ENCODE measurements around the gene NFKB2. TPM values are rescaled to one million over a fixed set of nuclear protein-coding genes. Genes with fewer than 3 reads are reported as not detected.
A peak's percentile ranks its signal among the peaks of the same experiment; 100 is the strongest.

The NFKB2 gene
- polyA plus RNA-seq, 1 donor: 22.7 TPM

DNA sequence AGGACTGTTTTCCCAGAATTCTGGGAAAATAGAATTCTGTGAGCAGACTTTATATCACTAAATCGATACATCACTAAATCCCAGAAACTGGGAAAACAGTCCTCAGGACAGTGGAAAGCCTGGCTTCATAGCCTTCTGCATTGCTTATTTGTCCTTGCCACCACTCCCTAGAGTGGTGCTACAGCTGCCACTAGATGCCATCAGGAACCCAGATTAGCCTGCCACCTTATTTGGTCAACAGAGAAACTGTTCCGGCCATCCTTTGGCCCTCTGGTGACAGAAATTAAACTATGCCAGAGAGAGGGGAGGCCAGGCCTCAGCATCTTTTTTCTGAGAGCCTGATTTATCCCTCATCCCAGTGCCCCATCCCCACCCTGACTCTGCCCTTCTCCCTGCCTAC, 19.6 kb upstream of the NFKB2 start:
- Histone ChIP-seq H3K27ac (ENCODE audit: low read length) (no peak overlapping the region), H3K4me3 (ENCODE audit: low read length) (no peak overlapping the region), H3K36me3 (ENCODE audit: control insufficient read depth, insufficient read depth, low read length) (peaks cover 79% of the 10 kb centered on the region), H3K9me3 (ENCODE audit: control insufficient read depth, low read depth, low read length) (peaks cover 1% of the 10 kb centered on the region), H3K27me3 (ENCODE audit: control insufficient read depth, insufficient read depth, low read length) (no peaks in the 10 kb centered on the region), H3K4me1 (ENCODE audit: control insufficient read depth, insufficient read depth, low read length) (no peaks in the 10 kb centered on the region)
- no CpG with 5 or more reads among the region's 2 CpGs for WGBS (ENCODE audit: insufficient coverage, low lambda C conversion rate)
- DNase-seq: no peak

- Histone ChIP-seq H3K4me3 (ENCODE audit: low read length) (no peak overlapping the region), H3K4me1 (ENCODE audit: control insufficient read depth, insufficient read depth, low read length) (no peaks in the 10 kb centered on the region), H3K27ac (ENCODE audit: low read length) (no peak overlapping the region), H3K36me3 (ENCODE audit: control insufficient read depth, insufficient read depth, low read length) (peaks cover 80% of the 10 kb centered on the region), H3K9me3 (ENCODE audit: control insufficient read depth, low read depth, low read length) (no peaks in the 10 kb centered on the region), H3K27me3 (ENCODE audit: control insufficient read depth, insufficient read depth, low read length) (no peaks in the 10 kb centered on the region)
- no CpG with 5 or more reads among the region's 12 CpGs for WGBS (ENCODE audit: insufficient coverage, low lambda C conversion rate)
- no peak for DNase-seq
Measured at GRCh38 chr10:102376901-102377300, 18.6 kb upstream of the NFKB2 start.

DNA sequence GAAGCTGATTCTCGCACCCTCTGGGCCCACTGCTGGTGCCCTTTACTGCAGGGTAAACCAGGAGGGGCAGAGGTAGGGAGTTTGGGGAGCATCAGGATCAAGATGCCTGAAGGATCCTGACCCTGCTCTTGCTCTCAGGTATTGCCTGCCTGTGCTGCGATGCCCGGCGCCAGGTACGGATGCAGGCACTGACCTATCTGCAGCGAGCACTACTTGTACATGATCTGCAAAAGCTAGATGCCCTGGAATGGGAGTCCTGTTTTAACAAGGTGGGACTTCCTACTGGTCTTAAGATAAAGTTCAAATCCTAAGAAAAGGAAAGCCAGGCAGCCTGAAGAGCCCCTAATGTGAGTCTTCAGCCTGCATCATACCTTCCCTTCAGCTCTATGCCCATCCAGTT, 16.1 kb upstream of the NFKB2 start:
- WGBS (ENCODE audit: insufficient coverage, low lambda C conversion rate): no CpG with 5 or more reads among the region's 6 CpGs
- Histone ChIP-seq H3K4me1 (ENCODE audit: control insufficient read depth, insufficient read depth, low read length) (no peaks in the 10 kb centered on the region), H3K4me3 (ENCODE audit: low read length) (no peak overlapping the region), H3K27ac (ENCODE audit: low read length) (no peak overlapping the region), H3K27me3 (ENCODE audit: control insufficient read depth, insufficient read depth, low read length) (no peaks in the 10 kb centered on the region), H3K9me3 (ENCODE audit: control insufficient read depth, low read depth, low read length) (no peaks in the 10 kb centered on the region), H3K36me3 (ENCODE audit: control insufficient read depth, insufficient read depth, low read length) (peaks cover 77% of the 10 kb centered on the region)
- no peak for DNase-seq

DNA sequence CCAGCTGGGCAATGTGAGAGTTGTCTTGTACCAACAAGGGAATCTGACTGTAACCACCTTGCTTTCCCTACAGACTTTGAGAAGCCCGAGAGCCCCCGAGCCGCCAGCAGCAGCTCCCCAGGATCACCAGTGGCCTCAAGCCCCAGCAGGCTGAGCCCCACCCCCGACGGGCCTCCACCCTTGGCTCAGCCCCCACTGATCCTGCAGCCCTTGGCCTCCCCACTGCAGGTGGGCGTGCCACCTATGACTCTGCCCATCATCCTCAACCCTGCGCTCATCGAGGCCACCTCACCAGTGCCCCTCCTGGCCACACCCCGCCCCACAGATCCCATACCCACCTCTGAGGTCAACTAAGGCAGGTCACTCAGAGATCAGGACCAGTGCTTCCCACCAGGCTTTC, 13.5 kb upstream of the NFKB2 start:
- H3K27ac ChIP-seq (ENCODE audit: low read length): no peak overlapping the region
- no peak overlapping the region for H3K4me3 ChIP-seq (ENCODE audit: low read length)
- no CpG with 5 or more reads among the region's 9 CpGs for WGBS (ENCODE audit: insufficient coverage, low lambda C conversion rate)
- no peaks in the 10 kb centered on the region for H3K4me1 ChIP-seq (ENCODE audit: control insufficient read depth, insufficient read depth, low read length)
- no peaks in the 10 kb centered on the region for H3K9me3 ChIP-seq (ENCODE audit: control insufficient read depth, low read depth, low read length)
- no peak for DNase-seq
- peaks cover 57% of the 10 kb centered on the region for H3K36me3 ChIP-seq (ENCODE audit: control insufficient read depth, insufficient read depth, low read length)
- no peaks in the 10 kb centered on the region for H3K27me3 ChIP-seq (ENCODE audit: control insufficient read depth, insufficient read depth, low read length)

- no peaks in the 10 kb centered on the region for H3K27me3 ChIP-seq (ENCODE audit: control insufficient read depth, insufficient read depth, low read length)
- peaks cover 53% of the 10 kb centered on the region for H3K36me3 ChIP-seq (ENCODE audit: control insufficient read depth, insufficient read depth, low read length)
- H3K27ac ChIP-seq (ENCODE audit: low read length): no peak overlapping the region
- no peaks in the 10 kb centered on the region for H3K4me1 ChIP-seq (ENCODE audit: control insufficient read depth, insufficient read depth, low read length)
- WGBS (ENCODE audit: insufficient coverage, low lambda C conversion rate): no CpG with 5 or more reads among the region's 8 CpGs
- DNase-seq: no peak
- H3K9me3 ChIP-seq (ENCODE audit: control insufficient read depth, low read depth, low read length): no peaks in the 10 kb centered on the region
- no peak overlapping the region for H3K4me3 ChIP-seq (ENCODE audit: low read length)
Measured at GRCh38 chr10:102382871-102383270, 12.6 kb upstream of the NFKB2 start.

DNA sequence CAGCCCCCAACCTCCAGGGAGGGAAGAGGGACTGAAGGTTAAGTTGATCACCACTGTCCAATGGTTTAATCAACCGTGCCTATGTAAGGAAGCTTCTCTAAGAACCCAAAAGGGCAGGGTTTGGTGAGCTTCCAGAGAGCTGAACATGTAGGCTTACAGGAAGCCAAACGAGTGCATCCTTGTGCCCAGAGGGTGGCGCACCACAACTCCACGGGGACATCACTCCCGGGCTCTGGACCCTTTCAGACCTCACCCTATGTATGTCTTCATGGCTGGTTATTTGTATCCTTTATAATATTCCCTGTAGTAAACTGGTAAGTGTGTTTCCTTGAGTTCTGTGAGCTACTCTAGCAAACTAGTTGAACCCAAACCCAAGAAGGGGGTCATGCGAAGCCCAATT, 11.5 kb upstream of the NFKB2 start:
- Histone ChIP-seq H3K4me1 (ENCODE audit: control insufficient read depth, insufficient read depth, low read length) (no peaks in the 10 kb centered on the region), H3K9me3 (ENCODE audit: control insufficient read depth, low read depth, low read length) (no peaks in the 10 kb centered on the region), H3K27me3 (ENCODE audit: control insufficient read depth, insufficient read depth, low read length) (peaks cover 1% of the 10 kb centered on the region), H3K36me3 (ENCODE audit: control insufficient read depth, insufficient read depth, low read length) (peaks cover 44% of the 10 kb centered on the region), H3K27ac (ENCODE audit: low read length) (no peak overlapping the region), H3K4me3 (ENCODE audit: low read length) (no peak overlapping the region)
- DNase-seq: no peak
- 100% methylated on average over 1 of the region's 6 CpGs for WGBS (ENCODE audit: insufficient coverage, low lambda C conversion rate)

GRCh38 chr10:102384606-102385429, 10.7 kb upstream of the NFKB2 start:
- WGBS (ENCODE audit: insufficient coverage, low lambda C conversion rate): 80% methylated on average over 1 of the region's 4 CpGs
- H3K36me3 ChIP-seq (ENCODE audit: control insufficient read depth, insufficient read depth, low read length): peaks cover 36% of the 10 kb centered on the region
- H3K27ac ChIP-seq (ENCODE audit: low read length): no peak overlapping the region
- H3K4me1 ChIP-seq (ENCODE audit: control insufficient read depth, insufficient read depth, low read length): no peaks in the 10 kb centered on the region
- H3K4me3 ChIP-seq (ENCODE audit: low read length): no peak overlapping the region
- no peak for DNase-seq
- no peaks in the 10 kb centered on the region for H3K9me3 ChIP-seq (ENCODE audit: control insufficient read depth, low read depth, low read length)
- peaks cover 3% of the 10 kb centered on the region for H3K27me3 ChIP-seq (ENCODE audit: control insufficient read depth, insufficient read depth, low read length)

DNA sequence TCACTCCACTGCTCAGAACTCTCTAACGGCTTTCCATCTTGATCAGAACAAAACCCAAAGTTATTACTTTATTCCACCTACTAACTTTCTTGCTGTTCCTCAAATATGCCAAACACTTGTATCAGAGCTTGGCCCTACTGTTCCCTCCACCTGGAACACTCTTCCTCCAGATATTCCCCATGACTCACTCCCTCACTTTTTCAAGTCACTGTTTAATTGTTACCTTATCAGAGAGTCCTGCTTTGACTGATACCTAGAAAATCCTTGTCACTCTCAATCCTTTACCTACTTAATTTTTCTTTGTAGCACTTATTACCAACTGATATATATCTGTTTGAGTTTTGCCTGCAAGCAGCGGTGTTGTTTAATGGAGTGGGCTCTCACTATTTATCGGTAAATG, 5.6 kb upstream of the NFKB2 start:
- H3K4me3 ChIP-seq (ENCODE audit: low read length): no peak overlapping the region
- peaks cover 7% of the 10 kb centered on the region for H3K4me1 ChIP-seq (ENCODE audit: control insufficient read depth, insufficient read depth, low read length)
- peaks cover 6% of the 10 kb centered on the region for H3K27me3 ChIP-seq (ENCODE audit: control insufficient read depth, insufficient read depth, low read length)
- 100% methylated on average over 2 of the region's 3 CpGs for WGBS (ENCODE audit: insufficient coverage, low lambda C conversion rate)
- H3K36me3 ChIP-seq (ENCODE audit: control insufficient read depth, insufficient read depth, low read length): no peaks in the 10 kb centered on the region
- H3K27ac ChIP-seq (ENCODE audit: low read length): no peak overlapping the region
- DNase-seq: no peak
- no peaks in the 10 kb centered on the region for H3K9me3 ChIP-seq (ENCODE audit: control insufficient read depth, low read depth, low read length)

DNA sequence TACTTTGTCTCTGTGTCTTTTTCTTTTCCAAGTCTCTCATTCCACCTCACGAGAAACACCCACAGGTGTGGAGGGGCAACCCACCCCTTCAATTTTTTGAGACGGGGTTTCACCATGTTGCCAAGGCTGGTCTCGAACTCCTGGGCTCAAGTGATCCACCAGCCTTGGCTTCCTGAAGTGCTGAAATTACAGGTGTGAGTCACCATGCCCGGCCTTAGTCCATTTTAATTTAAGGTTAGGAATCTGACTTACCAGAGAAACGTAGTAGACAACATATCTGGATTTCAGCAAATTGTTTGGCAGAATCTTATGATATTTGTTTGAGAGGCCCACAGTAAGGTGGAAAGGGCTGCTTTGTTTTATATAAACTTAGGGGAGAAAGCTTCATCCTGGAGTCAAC, 3.2 kb upstream of the NFKB2 start:
- peaks cover 6% of the 10 kb centered on the region for H3K36me3 ChIP-seq (ENCODE audit: control insufficient read depth, insufficient read depth, low read length)
- H3K27me3 ChIP-seq (ENCODE audit: control insufficient read depth, insufficient read depth, low read length): peaks cover 6% of the 10 kb centered on the region
- no peak overlapping the region for H3K4me3 ChIP-seq (ENCODE audit: low read length)
- H3K9me3 ChIP-seq (ENCODE audit: control insufficient read depth, low read depth, low read length): no peaks in the 10 kb centered on the region
- no peak for DNase-seq
- whole genome bisulfite sequencing (ENCODE audit: insufficient coverage, low lambda C conversion rate): 67% methylated on average over 1 of the region's 5 CpGs
- no peak overlapping the region for H3K27ac ChIP-seq (ENCODE audit: low read length)
- H3K4me1 ChIP-seq (ENCODE audit: control insufficient read depth, insufficient read depth, low read length): peaks cover 18% of the 10 kb centered on the region

DNA sequence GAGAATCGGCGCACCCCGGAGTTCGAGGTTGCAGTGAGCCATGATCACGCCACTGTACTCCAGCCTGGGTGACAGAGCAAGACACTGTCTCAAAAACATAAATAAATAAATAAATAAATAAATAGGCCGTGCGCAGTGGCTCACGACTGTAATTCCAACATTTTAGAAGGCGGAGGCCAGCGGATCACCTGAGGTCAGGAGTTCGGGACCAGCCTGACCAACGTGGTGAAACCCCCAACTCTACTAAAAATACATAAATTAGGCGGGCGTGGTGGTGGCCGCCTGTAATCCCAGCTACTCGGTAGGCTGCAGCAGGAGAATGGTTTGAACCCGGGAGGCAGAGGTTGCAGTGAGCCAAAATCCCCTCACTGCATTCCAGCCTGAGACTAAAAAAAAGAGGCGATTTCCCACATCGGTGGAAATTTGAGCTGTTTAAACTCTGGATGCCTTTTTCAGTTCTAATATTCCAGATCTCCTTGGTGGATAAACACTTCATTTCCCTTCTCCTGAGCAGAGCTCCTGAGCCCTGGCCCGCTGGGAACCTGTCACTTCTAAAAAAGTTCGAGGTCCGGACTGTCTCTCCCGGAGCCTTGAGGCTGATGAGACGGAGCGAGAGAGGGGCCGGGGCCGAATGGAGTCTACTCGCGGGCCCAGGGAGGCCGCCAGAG, 2.0 kb upstream of the NFKB2 start:
- H3K27me3 ChIP-seq (ENCODE audit: control insufficient read depth, insufficient read depth, low read length): peaks cover 6% of the 10 kb centered on the region
- no peaks in the 10 kb centered on the region for H3K9me3 ChIP-seq (ENCODE audit: control insufficient read depth, low read depth, low read length)
- peak overlapping the region; percentile 79 for H3K4me3 ChIP-seq (ENCODE audit: low read length)
- DNase-seq: no peak
- H3K27ac ChIP-seq (ENCODE audit: low read length): peak overlapping the region; percentile 90
- H3K4me1 ChIP-seq (ENCODE audit: control insufficient read depth, insufficient read depth, low read length): peaks cover 18% of the 10 kb centered on the region
- no CpG with 5 or more reads among the region's 30 CpGs for WGBS (ENCODE audit: insufficient coverage, low lambda C conversion rate)
- H3K36me3 ChIP-seq (ENCODE audit: control insufficient read depth, insufficient read depth, low read length): peaks cover 18% of the 10 kb centered on the region

All from large intestine (tissue), 3 donors.